SK-N-SH (cell line): ENCODE results near the gene C1QC. TPM values are rescaled to one million over a fixed set of nuclear protein-coding genes. Genes with fewer than 3 reads are reported as not detected.

Source experiments
- CTCF ChIA-PET: fragments of 300-600, 350-600 bp; formaldehyde crosslinking; extraction: SDS; loops from one replicate; lab custom pipeline; 2021; lab: Yijun Ruan, JAX
- POLR2A ChIA-PET: fragments of 350-600 bp; sonication (Branson Sonifier 250); formaldehyde crosslinking; extraction: SDS; loops from one replicate; lab custom pipeline; 2020; ENCODE audit warnings: antibody characterized with exemption, inconsistent platforms; lab: Yijun Ruan, JAX
- DNase-seq: peaks from one replicate; pipeline ENCODE4 v3.0.0; 2012
- H2AFZ ChIP-seq: fragments of 200-600 bp; sonication (generic); 2 replicates; pipeline ENCODE4 v1.8.1; 2016; ENCODE audit warnings: antibody characterized with exemption, mild to moderate bottlenecking, low read depth
- H3F3A ChIP-seq: fragments of 200-600 bp; sonication (generic); replicated peaks from 2 replicates; pipeline ENCODE3; 2016; ENCODE audit warnings: antibody characterized with exemption, mild to moderate bottlenecking; ENCODE audit not compliant: insufficient read depth
- H3K27ac ChIP-seq, 2 experiments: fragments of 200-500 bp in 1 of 2; fragments of 200-600 bp in 1 of 2; sonication (Bioruptor generic) in 1 of 2; sonication (generic), shearing (Covaris generic) in 1 of 2; 2 replicates each; pipeline versions ENCODE4 v1.5.1 to v1.6.1; 2014 to 2016; ENCODE audit warnings: low read depth in 2 of 2, inconsistent platforms in 1 of 2, low read length in 1 of 2, mild to moderate bottlenecking in 1 of 2, mixed read lengths in 1 of 2
- H3K27me3 ChIP-seq: fragments of 200-600 bp; sonication (generic), shearing (Covaris generic); 2 replicates; pipeline ENCODE4 v1.6.1; 2016; ENCODE audit warnings: mixed run types; ENCODE audit not compliant: insufficient read depth
- H3K36me3 ChIP-seq, 2 experiments: fragments of 200-500 bp in 1 of 2; fragments of 200-600 bp in 1 of 2; sonication (Bioruptor generic) in 1 of 2; sonication (generic) in 1 of 2; replicated peaks in 1 of 2; 2 replicates each; pipeline versions ENCODE3 to v1.5.1; 2014 to 2016; ENCODE audit warnings: low read length in 1 of 2, mild to moderate bottlenecking in 1 of 2; ENCODE audit not compliant: insufficient read depth in 2 of 2, control insufficient read depth in 1 of 2
- H3K4me1 ChIP-seq, 2 experiments: fragments of 200-500 bp in 1 of 2; fragments of 200-600 bp in 1 of 2; sonication (Bioruptor generic) in 1 of 2; sonication (generic), shearing (Covaris generic) in 1 of 2; 2 replicates each; pipeline versions ENCODE4 v1.5.1 to v1.6.1; 2014 to 2016; ENCODE audit warnings: low read depth in 1 of 2, low read length in 1 of 2, mixed run types in 1 of 2; ENCODE audit not compliant: insufficient read depth in 2 of 2, control insufficient read depth in 1 of 2
- H3K4me2 ChIP-seq: fragments of 200-600 bp; sonication (generic), shearing (Covaris generic); 2 replicates; pipeline ENCODE4 v1.6.1; 2017; ENCODE audit warnings: mixed run types
- H3K4me3 ChIP-seq, 2 experiments: fragments of 200-500 bp in 1 of 2; fragments of 200-600 bp in 1 of 2; sonication (Bioruptor generic) in 1 of 2; sonication (generic), shearing (Covaris generic) in 1 of 2; 2 replicates each; pipeline versions ENCODE4 v1.5.1 to v1.8.1; 2014 to 2016; ENCODE audit warnings: low read depth in 2 of 2, inconsistent platforms in 1 of 2, low read length in 1 of 2, mild to moderate bottlenecking in 1 of 2, mixed read lengths in 1 of 2, moderate library complexity in 1 of 2
- H3K79me2 ChIP-seq: fragments of 200-600 bp; sonication (generic); 2 replicates; pipeline ENCODE4 v1.8.1; 2017; ENCODE audit warnings: mild to moderate bottlenecking; ENCODE audit not compliant: insufficient read depth
- H3K9ac ChIP-seq: fragments of 200-600 bp; sonication (generic); 2 replicates; pipeline ENCODE4 v1.6.1; 2017; ENCODE audit warnings: mixed run types
- H3K9me2 ChIP-seq: fragments of 200-600 bp; sonication (generic); 2 replicates; pipeline ENCODE4 v1.6.1; 2017; ENCODE audit warnings: mixed run types
- H3K9me3 ChIP-seq: fragments of 200-600 bp; sonication (generic); 2 replicates; pipeline ENCODE4 v1.6.1; 2017; ENCODE audit warnings: mixed run types, mild to moderate bottlenecking, moderate library complexity
- H4K20me1 ChIP-seq: fragments of 200-600 bp; sonication (generic); 2 replicates; pipeline ENCODE4 v1.6.1; 2017; ENCODE audit warnings: mild to moderate bottlenecking, mixed run types; ENCODE audit not compliant: insufficient read depth
- CHD2 ChIP-seq: fragments of 150-350 bp; IDR thresholded peaks from 2 replicates; pipeline ENCODE4 v1.6.1; 2018; ENCODE audit warnings: low read length; ENCODE audit not compliant: partially characterized antibody
- EZH2phosphoT487 ChIP-seq: fragments of 200-600 bp; sonication (generic); IDR thresholded peaks from 2 replicates; pipeline ENCODE4 v1.6.1; 2017; ENCODE audit warnings: low read depth, mixed run types, mild to moderate bottlenecking, antibody characterized with exemption, moderate library complexity, borderline replicate concordance
- FOSL2 ChIP-seq: IDR thresholded peaks from 2 replicates; pipeline ENCODE4 v1.4.0; 2012; ENCODE audit warnings: low read depth, mild to moderate bottlenecking, moderate library complexity, borderline replicate concordance
- FOXJ3 ChIP-seq: sonication (generic); formaldehyde crosslinking; IDR thresholded peaks from 2 replicates; pipeline ENCODE4 v1.5.1; 2020; ENCODE audit warnings: mild to moderate bottlenecking, missing genetic modification reagents
- IRF3 ChIP-seq: fragments of 150-350 bp; IDR thresholded peaks from 2 replicates; pipeline ENCODE4 v1.6.1; 2016; ENCODE audit warnings: mild to moderate bottlenecking, low read depth, low read length
- JUND ChIP-seq: IDR thresholded peaks from 2 replicates; pipeline ENCODE4 v1.4.0; 2012
- MEF2A ChIP-seq: IDR thresholded peaks from 2 replicates; pipeline ENCODE4 v1.4.0; 2012; ENCODE audit warnings: low read depth, borderline replicate concordance
- MXI1 ChIP-seq: IDR thresholded peaks from 2 replicates; pipeline ENCODE4 v1.6.1; 2012; ENCODE audit warnings: mild to moderate bottlenecking, low read depth, low read length, improper control_type of control experiment
- NFIC ChIP-seq: IDR thresholded peaks from 2 replicates; pipeline ENCODE4 v1.4.0; 2012; ENCODE audit warnings: borderline replicate concordance
- PBX3 ChIP-seq: IDR thresholded peaks from 2 replicates; pipeline ENCODE4; 2012
- POLR2AphosphoS5 ChIP-seq: IDR thresholded peaks from 2 replicates; pipeline ENCODE4 v1.6.1; 2012; ENCODE audit warnings: low read depth, low read length
- REST ChIP-seq: IDR thresholded peaks from 2 replicates; pipeline ENCODE4 v1.6.1; 2012; ENCODE audit warnings: mild to moderate bottlenecking, low read depth, low read length, moderate library complexity
- RFX5 ChIP-seq: IDR thresholded peaks from 2 replicates; pipeline ENCODE4 v1.6.1; 2012; ENCODE audit warnings: mild to moderate bottlenecking, improper control_type of control experiment, low read length
- RXRA ChIP-seq: IDR thresholded peaks from 2 replicates; pipeline ENCODE4 v1.4.0; 2012; ENCODE audit warnings: low read depth, mild to moderate bottlenecking, borderline replicate concordance
- SIN3A ChIP-seq: IDR thresholded peaks from 2 replicates; pipeline ENCODE4 v1.6.1; 2012; ENCODE audit warnings: low read depth, mild to moderate bottlenecking, low read length, moderate library complexity, borderline replicate concordance
- TAF1 ChIP-seq: IDR thresholded peaks from 2 replicates; pipeline ENCODE4 v1.6.1; 2012; ENCODE audit warnings: low read depth, mild to moderate bottlenecking, low read length, moderate library complexity, borderline replicate concordance
- TCF12 ChIP-seq: IDR thresholded peaks from 2 replicates; pipeline ENCODE4 v1.4.0; 2012
- WGBS: methylation state at CpG from one replicate; pipeline ENCODE4 v1.1.6; 2017; ENCODE audit warnings: low lambda C conversion rate; 5-methylcytosine and 5-hydroxymethylcytosine counted together
- polyA plus RNA-seq, 3 experiments: library from polyadenylated mRNA; depleted of rRNA; stranded (reverse); fragments of >200 nt; gene quantifications; 2 replicates each; pipeline ENCODE4 v1.2.3, GENCODE V29; 2012

C1QC gene
- polyA plus RNA-seq, 1 of the 3 experiments (the other 2 are of a cell fraction) = not detected

- no peak for DNase-seq
- H4K20me1 ChIP-seq = no peaks in the 10 kb centered on the region
- TF ChIP-seq EZH2phosphoT487 (no peak), IRF3 (no peak)
- CTCF ChIA-PET = interaction anchor here (1.6 kb wide), 1 partner anchor 72 kb away, joined by 4 read pairs; no protein-coding TSS in a partner anchor
- no peaks in the 10 kb centered on the region for H3F3A ChIP-seq
- no peak overlapping the region for H3K27ac ChIP-seq
- H3K9me3 ChIP-seq = no peaks in the 10 kb centered on the region
- no peak overlapping the region for H3K4me3 ChIP-seq
- H2AFZ ChIP-seq = no peak overlapping the region
- H3K79me2 ChIP-seq = no peaks in the 10 kb centered on the region
- no peaks in the 10 kb centered on the region for H3K36me3 ChIP-seq
- H3K27me3 ChIP-seq = peaks cover 1% of the 10 kb centered on the region; the same call in 1 of the 2 replicates
- H3K4me1 ChIP-seq = peaks cover 0 to under 1% of the 10 kb centered on the region in 2 experiments; a peak in 1 of 4 replicates
- no peak overlapping the region for H3K9ac ChIP-seq
- 71% methylated on average over 14 of the region's 22 CpGs for WGBS
- no peaks in the 10 kb centered on the region for H3K9me2 ChIP-seq
- H3K4me2 ChIP-seq = no peak overlapping the region
- POLR2A ChIA-PET = interaction anchor here (0.6 kb wide), 1 partner anchor 693 kb away, joined by 3 read pairs; no protein-coding TSS in a partner anchor
Measured at GRCh38 chr1:22600071-22600816, 43.2 kb upstream of the C1QC start.

GRCh38 chr1:22600817-22601605 lies 42.4 kb upstream of the C1QC start:
- H3K27me3 ChIP-seq = no peaks in the 10 kb centered on the region; the same call in 1 of the 2 replicates
- no peaks in the 10 kb centered on the region for H3K4me1 ChIP-seq
- no peaks in the 10 kb centered on the region for H3K36me3 ChIP-seq
- WGBS = 64% methylated on average over 5 of the region's 39 CpGs
- no peak overlapping the region for H3K9ac ChIP-seq
- H3K79me2 ChIP-seq = no peaks in the 10 kb centered on the region
- H3K4me2 ChIP-seq = no peak overlapping the region
- no peaks in the 10 kb centered on the region for H3F3A ChIP-seq
- H4K20me1 ChIP-seq = no peaks in the 10 kb centered on the region
- no peaks in the 10 kb centered on the region for H3K9me2 ChIP-seq
- POLR2A ChIA-PET = interaction anchor here (0.6 kb wide), 1 partner anchor 692 kb away, joined by 3 read pairs; no protein-coding TSS in a partner anchor
- TF ChIP-seq POLR2AphosphoS5 (no peak), CHD2 (no peak), TCF12 (no peak), NFIC (no peak), MXI1 (no peak), FOXJ3 (CRISPR knock-in tag) (no peak), MEF2A (no peak), REST (no peak), SIN3A (no peak), RFX5 (no peak), TAF1 (no peak), FOSL2 (no peak), JUND (no peak), RXRA (no peak), PBX3 (no peak), EZH2phosphoT487 (no peak)
- TF ChIP-seq, all 33 proteins: peak for 0
- Histone ChIP-seq H3K4me3 (no peak overlapping the region), H2AFZ (no peak overlapping the region), H3K27ac (no peak overlapping the region), H3K9me3 (no peaks in the 10 kb centered on the region)
- CTCF ChIA-PET = interaction anchor here (1.3 to 1.6 kb wide), 2 partner anchors 14 to 73 kb away, joined by 4 read pairs; no protein-coding TSS in a partner anchor
- DNase-seq = no peak
